Measurements from ENCODE around the gene IQCH.
"Not testable (repeated sequence)": the region's sequence is repeated elsewhere in the genome, so short reads cannot be mapped to it uniquely, and the experiment has no call there.

Gene IQCH

DNA sequence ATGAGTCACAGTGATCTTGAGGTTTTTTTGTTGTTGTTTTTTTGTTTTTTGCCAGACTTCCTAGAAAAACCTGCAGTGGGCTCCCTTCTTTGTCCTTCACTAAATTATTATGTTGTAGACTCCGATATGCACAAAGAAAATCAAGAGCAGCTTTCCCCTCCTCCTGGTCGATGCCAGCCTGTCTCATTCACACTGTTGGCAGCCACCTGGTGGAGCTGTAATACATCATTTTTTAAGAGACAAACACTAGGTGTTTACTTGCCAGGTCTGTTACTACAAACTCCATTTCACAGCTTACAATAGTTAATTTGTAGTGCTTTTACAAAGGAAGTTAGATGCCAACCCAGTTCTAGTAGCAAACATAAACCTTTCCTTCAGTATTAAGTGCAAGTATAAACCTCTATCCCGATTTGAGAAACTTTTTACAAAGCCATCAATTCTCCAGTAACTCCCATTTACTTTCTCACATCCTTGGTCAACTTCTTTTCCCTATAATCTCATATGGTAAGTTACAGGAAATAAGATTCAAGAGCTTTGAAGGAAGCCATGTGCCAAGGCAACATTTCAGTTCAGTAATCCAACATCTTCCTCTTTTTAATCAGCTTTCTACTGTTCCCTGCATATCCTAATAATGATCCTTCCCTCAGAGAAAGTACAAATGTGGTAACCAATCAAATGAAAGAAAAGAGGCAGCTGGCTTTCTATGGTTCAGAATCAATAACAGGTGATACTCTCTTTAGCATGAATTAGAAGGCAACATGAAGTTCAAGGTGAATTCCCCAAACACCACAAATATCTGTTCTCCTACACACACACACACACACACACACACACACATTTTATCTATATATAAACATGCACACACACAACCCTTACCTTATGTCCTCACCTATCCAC, 14.1 kb upstream of the IQCH start:
- Histone ChIP-seq H3K27me3 (replicated peaks; ENCODE audit: control insufficient read depth, insufficient read depth, low read length) (no peaks in the 10 kb centered on the region), H3K4me3 (replicated peaks; ENCODE audit: low read depth, low read length) (no peak overlapping the region), H3K36me3 (ENCODE audit: control insufficient read depth, insufficient read depth, low read length) (no peaks in the 10 kb centered on the region)
- peak; percentile 18 for DNase-seq (ENCODE audit: extremely low read depth, insufficient read length)
- TF ChIP-seq, protein P1, sequence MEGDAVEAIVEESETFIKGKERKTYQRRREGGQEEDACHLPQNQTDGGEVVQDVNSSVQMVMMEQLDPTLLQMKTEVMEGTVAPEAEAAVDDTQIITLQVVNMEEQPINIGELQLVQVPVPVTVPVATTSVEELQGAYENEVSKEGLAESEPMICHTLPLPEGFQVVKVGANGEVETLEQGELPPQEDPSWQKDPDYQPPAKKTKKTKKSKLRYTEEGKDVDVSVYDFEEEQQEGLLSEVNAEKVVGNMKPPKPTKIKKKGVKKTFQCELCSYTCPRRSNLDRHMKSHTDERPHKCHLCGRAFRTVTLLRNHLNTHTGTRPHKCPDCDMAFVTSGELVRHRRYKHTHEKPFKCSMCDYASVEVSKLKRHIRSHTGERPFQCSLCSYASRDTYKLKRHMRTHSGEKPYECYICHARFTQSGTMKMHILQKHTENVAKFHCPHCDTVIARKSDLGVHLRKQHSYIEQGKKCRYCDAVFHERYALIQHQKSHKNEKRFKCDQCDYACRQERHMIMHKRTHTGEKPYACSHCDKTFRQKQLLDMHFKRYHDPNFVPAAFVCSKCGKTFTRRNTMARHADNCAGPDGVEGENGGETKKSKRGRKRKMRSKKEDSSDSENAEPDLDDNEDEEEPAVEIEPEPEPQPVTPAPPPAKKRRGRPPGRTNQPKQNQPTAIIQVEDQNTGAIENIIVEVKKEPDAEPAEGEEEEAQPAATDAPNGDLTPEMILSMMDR (IDR thresholded peaks at IDR 0.05; ENCODE audit: insufficient read depth, low read length, poor library complexity, severe bottlenecking) = peak; percentile 54

- peak overlapping the region; percentile 15 for H3K4me3 ChIP-seq (replicated peaks; ENCODE audit: low read depth, low read length)
- TF ChIP-seq, protein P1 (IDR thresholded peaks at IDR 0.05; ENCODE audit: insufficient read depth, low read length, poor library complexity, severe bottlenecking) = no peak
- no peaks in the 10 kb centered on the region for H3K36me3 ChIP-seq (ENCODE audit: control insufficient read depth, insufficient read depth, low read length)
- DNase-seq (ENCODE audit: extremely low read depth, insufficient read length) = peak; percentile 69
- no peaks in the 10 kb centered on the region for H3K27me3 ChIP-seq (replicated peaks; ENCODE audit: control insufficient read depth, insufficient read depth, low read length)
These were observed 13.3 kb upstream of the IQCH start for GRCh38 chr15:67241132-67241855.

DNA sequence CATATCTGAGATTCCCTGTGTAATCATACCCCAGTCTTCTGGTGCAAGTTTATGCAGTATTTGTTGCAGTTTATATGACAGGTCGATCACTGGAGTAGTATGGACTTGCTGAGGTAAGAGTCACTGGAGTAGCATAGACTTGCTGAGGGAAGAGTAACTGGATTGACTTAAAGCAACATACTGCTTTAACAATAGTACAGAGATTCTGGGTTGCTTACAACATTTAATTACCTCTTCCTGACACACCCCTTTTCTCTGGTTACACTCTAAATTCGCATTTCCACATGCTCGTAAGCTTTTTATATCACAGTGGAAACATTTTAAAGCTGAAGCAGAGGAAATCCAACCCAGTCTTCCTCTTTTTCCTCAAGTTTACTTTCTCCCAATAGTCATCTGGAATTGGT, 11.9 kb upstream of the IQCH start:
- TF ChIP-seq, protein P1 (IDR thresholded peaks at IDR 0.05; ENCODE audit: insufficient read depth, low read length, poor library complexity, severe bottlenecking) = no peak
- H3K4me3 ChIP-seq (replicated peaks; ENCODE audit: low read depth, low read length) = no peak overlapping the region
- H3K36me3 ChIP-seq (ENCODE audit: control insufficient read depth, insufficient read depth, low read length) = no peaks in the 10 kb centered on the region
- no peaks in the 10 kb centered on the region for H3K27me3 ChIP-seq (replicated peaks; ENCODE audit: control insufficient read depth, insufficient read depth, low read length)
- DNase-seq (ENCODE audit: extremely low read depth, insufficient read length) = no peak

GRCh38 chr15:67244971-67245478, 9.6 kb upstream of the IQCH start:
- TF ChIP-seq, protein P1 (IDR thresholded peaks at IDR 0.05; ENCODE audit: insufficient read depth, low read length, poor library complexity, severe bottlenecking) = no peak
- DNase-seq (ENCODE audit: extremely low read depth, insufficient read length) = no peak
- Histone ChIP-seq H3K4me3 (replicated peaks; ENCODE audit: low read depth, low read length) (no peak overlapping the region), H3K27me3 (replicated peaks; ENCODE audit: control insufficient read depth, insufficient read depth, low read length) (no peaks in the 10 kb centered on the region), H3K36me3 (ENCODE audit: control insufficient read depth, insufficient read depth, low read length) (no peaks in the 10 kb centered on the region)

DNA sequence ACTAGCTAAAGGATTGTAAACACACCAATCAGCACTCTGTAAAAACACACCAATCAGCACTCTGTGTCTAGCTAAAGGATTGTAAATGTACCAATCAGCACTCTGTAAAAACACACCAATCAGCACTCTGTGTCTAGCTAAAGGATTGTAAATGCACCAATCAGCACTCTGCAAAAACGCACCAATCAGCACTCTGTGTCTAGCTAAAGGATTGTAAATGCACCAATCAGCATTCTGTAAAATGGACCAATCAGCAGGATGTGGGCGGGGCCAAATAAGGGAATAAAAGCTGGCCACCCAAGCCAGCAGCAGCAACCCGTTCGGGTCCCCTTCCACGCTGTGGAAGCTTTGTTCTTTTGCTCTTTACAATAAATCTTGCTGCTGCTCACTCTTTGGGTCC, 8.0 kb upstream of the IQCH start:
- H3K36me3 ChIP-seq (ENCODE audit: control insufficient read depth, insufficient read depth, low read length); H3K27me3 ChIP-seq (replicated peaks; ENCODE audit: control insufficient read depth, insufficient read depth, low read length); DNase-seq (ENCODE audit: extremely low read depth, insufficient read length); H3K4me3 ChIP-seq (replicated peaks; ENCODE audit: low read depth, low read length): not testable (repeated sequence)

DNA sequence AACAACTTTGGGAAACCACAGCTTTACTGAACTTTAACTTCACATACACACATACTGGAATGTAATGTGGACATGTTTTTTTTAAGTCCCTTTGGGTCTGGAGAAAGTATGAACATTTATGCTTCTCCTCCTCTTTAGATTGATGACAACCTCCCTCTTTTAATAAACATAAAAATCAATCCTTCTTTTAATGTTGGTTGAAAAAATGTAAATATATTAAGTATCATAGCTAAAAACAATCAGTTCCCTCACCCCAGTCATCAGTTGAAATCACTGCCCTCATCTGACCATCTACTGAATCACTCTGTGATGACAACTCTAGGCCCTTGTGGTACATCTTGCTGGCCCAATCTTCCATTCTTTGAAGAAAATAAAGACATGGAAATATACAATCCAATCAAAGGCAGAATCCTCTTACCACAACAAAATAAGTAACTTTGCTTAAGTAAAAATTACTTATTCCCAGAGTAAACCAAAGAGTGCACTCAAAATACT, 6.5 kb upstream of the IQCH start:
- Histone ChIP-seq H3K4me3 (replicated peaks; ENCODE audit: low read depth, low read length) (no peak overlapping the region), H3K27me3 (replicated peaks; ENCODE audit: control insufficient read depth, insufficient read depth, low read length) (no peaks in the 10 kb centered on the region), H3K36me3 (ENCODE audit: control insufficient read depth, insufficient read depth, low read length) (no peaks in the 10 kb centered on the region)
- TF ChIP-seq, protein P1 (IDR thresholded peaks at IDR 0.05; ENCODE audit: insufficient read depth, low read length, poor library complexity, severe bottlenecking) = no peak
- DNase-seq (ENCODE audit: extremely low read depth, insufficient read length) = no peak
